ENCODE data around the gene ANO10. TPM values are rescaled to one million over a fixed set of nuclear protein-coding genes. Genes with fewer than 3 reads are reported as not detected.

The ANO10 gene
- total and polyA plus RNA-seq, 9 donors, result 12.5 to 20.0 (median 15.5) TPM

DNA sequence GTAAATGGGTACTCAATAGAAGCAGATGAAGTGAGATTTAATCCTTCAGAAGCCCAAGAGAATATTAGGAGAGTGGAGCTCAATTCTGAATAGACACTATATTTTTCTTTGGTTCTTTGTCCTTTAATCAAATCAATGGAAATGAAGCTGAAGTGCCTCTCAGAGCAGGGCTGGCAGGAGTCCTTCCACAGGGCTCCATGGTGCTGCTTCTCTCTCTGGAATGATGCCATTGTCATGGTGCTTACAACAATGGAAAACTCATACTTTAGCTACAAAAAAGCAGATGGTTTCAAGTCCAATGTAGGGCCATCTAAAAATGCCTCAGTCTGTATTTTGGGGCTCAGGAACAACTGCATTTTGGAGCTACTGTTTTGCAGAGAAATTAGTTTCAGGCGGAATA lies 210.4 kb downstream of the ANO10 start:
- no CpG with 5 or more reads among the region's 1 CpG for WGBS (ENCODE audit: insufficient coverage)
- H3K9me3 ChIP-seq (replicated peaks; ENCODE audit: control insufficient read depth, low read depth, low read length), result no peaks in the 10 kb centered on the region
- H3K4me1 ChIP-seq (ENCODE audit: control insufficient read depth, insufficient read depth, low read length), result no peaks in the 10 kb centered on the region
- H3K27me3 ChIP-seq (ENCODE audit: control insufficient read depth, insufficient read depth, low read length), result no peaks in the 10 kb centered on the region
- peak; percentile 32 for DNase-seq
- H3K4me3 ChIP-seq (ENCODE audit: low read length), result no peak overlapping the region
- no peaks in the 10 kb centered on the region for H3K36me3 ChIP-seq (ENCODE audit: control insufficient read depth, insufficient read depth, low read length)
- H3K27ac ChIP-seq (ENCODE audit: low read length), result no peak overlapping the region

DNA sequence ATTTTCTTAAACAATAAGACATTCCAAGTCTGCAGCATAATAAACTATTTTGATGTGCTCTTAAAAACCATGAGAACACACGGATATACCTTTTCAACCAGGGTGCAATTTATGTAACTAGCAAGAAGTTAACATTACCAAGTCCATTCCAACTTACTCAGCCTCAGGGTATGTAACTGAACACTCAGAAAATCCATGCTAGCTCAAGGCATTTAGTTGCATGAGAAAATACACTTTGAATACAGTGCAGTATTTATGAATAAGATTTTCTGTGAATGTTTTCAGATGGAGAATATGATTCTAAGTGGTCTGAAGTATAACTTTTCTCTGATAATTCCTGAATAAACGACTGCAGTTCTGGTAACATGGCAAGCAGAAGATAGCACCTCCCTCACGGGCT lies 211.2 kb downstream of the ANO10 start:
- no peaks in the 10 kb centered on the region for H3K9me3 ChIP-seq (replicated peaks; ENCODE audit: control insufficient read depth, low read depth, low read length)
- H3K36me3 ChIP-seq (ENCODE audit: control insufficient read depth, insufficient read depth, low read length), result no peaks in the 10 kb centered on the region
- no peaks in the 10 kb centered on the region for H3K4me1 ChIP-seq (ENCODE audit: control insufficient read depth, insufficient read depth, low read length)
- no peaks in the 10 kb centered on the region for H3K27me3 ChIP-seq (ENCODE audit: control insufficient read depth, insufficient read depth, low read length)
- no peak overlapping the region for H3K4me3 ChIP-seq (ENCODE audit: low read length)
- no peak overlapping the region for H3K27ac ChIP-seq (ENCODE audit: low read length)
- WGBS (ENCODE audit: insufficient coverage), result no CpG with 5 or more reads among the region's 3 CpGs
- no peak for DNase-seq

DNA sequence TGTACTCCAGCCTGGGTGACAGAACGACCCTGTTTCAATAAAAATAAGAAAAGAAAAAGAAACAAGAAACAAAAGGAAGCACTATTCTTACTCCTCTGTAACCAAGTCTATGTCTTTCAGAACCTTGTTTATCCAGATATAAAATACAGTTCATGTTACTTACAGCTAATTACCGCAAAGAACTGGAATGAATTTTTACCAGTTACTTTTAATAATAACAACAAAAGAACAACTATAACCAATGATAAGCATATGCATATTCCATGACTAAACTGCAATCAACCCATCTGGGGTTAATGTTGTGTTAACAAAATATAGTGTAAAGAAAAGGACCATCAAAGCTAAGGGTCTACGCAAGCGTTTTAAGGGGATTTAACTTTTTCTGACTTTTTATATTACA lies 212.3 kb downstream of the ANO10 start:
- H3K27me3 ChIP-seq (ENCODE audit: control insufficient read depth, insufficient read depth, low read length), result no peaks in the 10 kb centered on the region
- H3K4me3 ChIP-seq (ENCODE audit: low read length), result no peak overlapping the region
- WGBS (ENCODE audit: insufficient coverage), result no CpG with 5 or more reads among the region's 4 CpGs
- DNase-seq, result no peak
- H3K9me3 ChIP-seq (replicated peaks; ENCODE audit: control insufficient read depth, low read depth, low read length), result no peaks in the 10 kb centered on the region
- H3K36me3 ChIP-seq (ENCODE audit: control insufficient read depth, insufficient read depth, low read length), result no peaks in the 10 kb centered on the region
- H3K4me1 ChIP-seq (ENCODE audit: control insufficient read depth, insufficient read depth, low read length), result no peaks in the 10 kb centered on the region
- H3K27ac ChIP-seq (ENCODE audit: low read length), result no peak overlapping the region

DNA sequence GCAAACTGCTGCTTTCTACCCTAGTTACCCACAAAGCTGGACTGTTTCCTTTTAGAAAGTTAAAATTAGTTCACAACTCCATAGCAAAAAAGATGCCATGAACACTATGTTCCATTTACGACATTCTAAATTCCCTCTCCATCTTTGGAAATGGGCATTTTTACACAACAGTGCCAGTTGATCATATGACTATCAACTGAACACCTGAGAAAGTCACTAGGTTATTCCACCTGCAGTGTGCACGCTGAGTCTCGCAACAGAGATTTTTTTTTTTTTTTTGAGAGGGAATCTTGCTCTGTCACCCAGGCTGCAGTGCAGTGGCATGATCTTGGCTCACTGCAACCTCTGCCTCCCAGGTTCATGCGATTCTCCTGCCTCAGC lies 215.2 kb downstream of the ANO10 start:
- Histone ChIP-seq H3K27ac (ENCODE audit: low read length) (no peak overlapping the region), H3K9me3 (replicated peaks; ENCODE audit: control insufficient read depth, low read depth, low read length) (no peaks in the 10 kb centered on the region), H3K4me1 (ENCODE audit: control insufficient read depth, insufficient read depth, low read length) (no peaks in the 10 kb centered on the region), H3K27me3 (ENCODE audit: control insufficient read depth, insufficient read depth, low read length) (no peaks in the 10 kb centered on the region), H3K4me3 (ENCODE audit: low read length) (no peak overlapping the region), H3K36me3 (ENCODE audit: control insufficient read depth, insufficient read depth, low read length) (no peaks in the 10 kb centered on the region)
- WGBS (ENCODE audit: insufficient coverage), result 90% methylated on average over 2 of the region's 4 CpGs
- no peak for DNase-seq

DNA sequence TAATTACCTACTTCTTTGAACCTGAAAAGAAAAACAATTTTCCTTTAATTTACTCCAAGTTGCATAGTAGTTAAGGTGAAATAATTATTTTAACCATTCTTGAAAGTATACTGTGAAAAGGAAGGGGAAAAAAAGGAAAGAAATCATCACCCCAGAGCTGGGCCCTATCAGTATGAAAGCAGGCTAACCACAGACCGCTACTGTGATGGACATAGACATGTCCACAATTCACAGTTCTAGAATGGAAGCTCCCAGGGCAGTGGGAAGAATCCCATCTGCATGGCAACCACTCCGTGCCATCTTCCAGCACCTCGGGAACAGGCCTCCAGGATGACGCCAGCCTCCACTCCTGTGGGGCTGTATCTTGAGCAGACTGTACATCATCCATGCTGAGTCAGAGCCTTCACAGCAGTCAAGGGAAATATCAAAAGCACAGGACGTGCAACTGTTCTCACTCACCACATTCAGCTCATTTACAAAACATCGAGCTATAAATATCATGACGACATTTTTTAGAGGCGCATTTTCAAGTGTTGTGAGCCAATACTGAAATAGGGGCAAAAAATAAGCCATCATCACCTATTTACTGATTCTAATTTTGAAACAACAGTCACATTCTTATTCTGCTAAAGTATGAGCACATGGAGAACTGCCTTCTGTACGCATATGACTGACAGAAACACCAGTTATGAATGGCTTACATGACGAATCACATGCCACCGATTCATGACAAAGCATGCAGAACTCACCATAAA lies 215.7 kb downstream of the ANO10 start:
- Histone ChIP-seq H3K27ac (ENCODE audit: low read length) (no peak overlapping the region), H3K4me3 (ENCODE audit: low read length) (no peak overlapping the region), H3K9me3 (replicated peaks; ENCODE audit: control insufficient read depth, low read depth, low read length) (no peaks in the 10 kb centered on the region), H3K27me3 (ENCODE audit: control insufficient read depth, insufficient read depth, low read length) (no peaks in the 10 kb centered on the region), H3K4me1 (ENCODE audit: control insufficient read depth, insufficient read depth, low read length) (no peaks in the 10 kb centered on the region), H3K36me3 (ENCODE audit: control insufficient read depth, insufficient read depth, low read length) (no peaks in the 10 kb centered on the region)
- DNase-seq, result no peak
- 76% methylated on average over 7 of the region's 11 CpGs for WGBS (ENCODE audit: insufficient coverage)

DNA sequence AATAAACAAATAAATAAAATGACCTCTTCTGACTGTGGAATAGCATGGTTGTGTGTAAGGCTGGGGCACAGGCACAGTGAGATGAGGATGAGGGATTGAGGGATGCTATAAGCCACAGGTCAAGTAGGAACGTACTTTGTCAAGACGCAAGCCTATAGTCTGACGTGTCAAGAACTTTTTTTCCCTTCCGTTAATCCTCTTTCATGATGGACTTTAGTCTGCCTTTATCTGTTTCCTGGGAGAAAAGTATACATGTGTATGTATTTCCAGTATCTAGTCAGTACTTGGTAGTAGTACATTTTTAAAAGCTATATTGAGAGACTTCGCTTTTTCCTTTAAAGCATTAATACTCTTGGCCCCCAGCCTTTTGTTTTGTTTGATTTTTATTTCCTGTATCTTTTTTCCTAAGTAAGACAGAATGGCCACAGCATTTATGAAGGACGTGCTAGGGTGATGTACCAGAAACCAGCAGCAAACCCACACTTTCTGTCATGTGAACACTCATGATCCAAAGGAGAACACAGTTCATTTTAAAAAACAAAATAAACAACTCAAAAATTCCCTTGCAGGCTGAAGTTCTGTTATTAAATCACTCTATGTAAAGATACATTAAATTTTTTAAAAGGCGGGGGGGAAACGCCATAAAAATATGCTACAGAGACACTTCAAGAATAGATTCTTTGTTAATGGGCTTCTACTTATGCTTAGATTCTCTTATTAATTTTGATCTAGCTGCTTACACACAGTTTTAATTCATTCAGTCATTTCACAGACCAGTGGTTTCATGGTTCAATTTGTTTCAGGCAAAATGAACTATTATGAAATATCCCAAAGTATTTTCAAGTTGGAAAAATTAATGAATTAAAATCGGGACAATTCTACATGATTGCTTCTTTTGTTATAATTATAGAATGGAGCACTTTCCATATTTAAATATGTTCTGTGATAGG lies 220.8 kb downstream of the ANO10 start:
- no CpG with 5 or more reads among the region's 9 CpGs for WGBS (ENCODE audit: insufficient coverage)

DNA sequence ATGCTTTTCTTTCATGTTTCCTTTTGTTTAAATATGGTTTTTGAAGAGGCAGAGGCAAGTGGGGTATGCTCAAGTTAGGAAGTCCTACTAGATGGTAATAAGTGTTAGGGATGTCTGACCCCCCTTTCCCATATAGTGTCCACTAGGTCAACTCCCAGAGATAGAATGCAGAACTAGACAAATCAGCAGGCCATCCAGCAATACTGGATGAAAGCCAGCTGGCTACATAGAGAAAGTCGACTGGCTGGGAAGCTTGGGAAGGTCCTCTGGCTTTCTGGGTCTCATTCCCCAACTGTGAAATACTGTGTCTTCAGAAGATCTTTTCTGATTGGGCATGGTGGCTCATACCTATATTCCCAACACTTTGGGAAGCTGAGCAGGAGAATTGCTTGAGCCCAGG lies 221.6 kb downstream of the ANO10 start:
- H3K4me3 ChIP-seq (ENCODE audit: low read length), result no peak overlapping the region
- H3K4me1 ChIP-seq (ENCODE audit: control insufficient read depth, insufficient read depth, low read length), result peaks cover 7% of the 10 kb centered on the region
- no peak overlapping the region for H3K27ac ChIP-seq (ENCODE audit: low read length)
- WGBS (ENCODE audit: insufficient coverage), result no CpG with 5 or more reads among the region's 1 CpG
- no peaks in the 10 kb centered on the region for H3K36me3 ChIP-seq (ENCODE audit: control insufficient read depth, insufficient read depth, low read length)
- no peaks in the 10 kb centered on the region for H3K9me3 ChIP-seq (replicated peaks; ENCODE audit: control insufficient read depth, low read depth, low read length)
- DNase-seq, result peak; percentile 64
- no peaks in the 10 kb centered on the region for H3K27me3 ChIP-seq (ENCODE audit: control insufficient read depth, insufficient read depth, low read length)

More for the DNA sequence above, 220.8 kb downstream of the ANO10 start:
- H3K9me3 ChIP-seq (replicated peaks; ENCODE audit: control insufficient read depth, low read depth, low read length), result no peaks in the 10 kb centered on the region
- H3K27me3 ChIP-seq (ENCODE audit: control insufficient read depth, insufficient read depth, low read length), result no peaks in the 10 kb centered on the region
- DNase-seq, result no peak
- no peak overlapping the region for H3K4me3 ChIP-seq (ENCODE audit: low read length)
- no peaks in the 10 kb centered on the region for H3K36me3 ChIP-seq (ENCODE audit: control insufficient read depth, insufficient read depth, low read length)
- no peak overlapping the region for H3K27ac ChIP-seq (ENCODE audit: low read length)
- peaks cover 7% of the 10 kb centered on the region for H3K4me1 ChIP-seq (ENCODE audit: control insufficient read depth, insufficient read depth, low read length)

DNA sequence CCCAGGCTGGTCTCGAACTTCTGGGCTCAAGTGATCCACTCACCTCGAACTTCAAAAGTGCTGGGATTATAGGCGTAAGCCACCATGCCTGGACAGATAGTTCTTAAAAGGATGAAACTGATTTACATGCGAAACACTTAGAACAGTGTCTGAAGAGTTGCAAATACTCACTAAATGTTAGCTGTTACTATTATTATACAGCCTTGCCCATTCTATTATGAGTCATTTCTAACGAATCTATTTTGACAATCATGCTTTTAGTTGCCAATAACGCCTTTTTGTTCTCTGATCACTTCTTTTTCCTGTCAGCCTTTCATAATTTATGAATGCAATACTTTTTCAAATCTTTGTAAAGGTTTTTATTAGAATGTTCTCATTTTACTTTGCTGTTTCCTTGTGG lies 222.8 kb downstream of the ANO10 start:
- Histone ChIP-seq H3K9me3 (replicated peaks; ENCODE audit: control insufficient read depth, low read depth, low read length) (no peaks in the 10 kb centered on the region), H3K4me3 (ENCODE audit: low read length) (no peak overlapping the region), H3K36me3 (ENCODE audit: control insufficient read depth, insufficient read depth, low read length) (no peaks in the 10 kb centered on the region), H3K27ac (ENCODE audit: low read length) (no peak overlapping the region), H3K27me3 (ENCODE audit: control insufficient read depth, insufficient read depth, low read length) (no peaks in the 10 kb centered on the region), H3K4me1 (ENCODE audit: control insufficient read depth, insufficient read depth, low read length) (peaks cover 10% of the 10 kb centered on the region)
- 88% methylated on average over 3 of the region's 6 CpGs for WGBS (ENCODE audit: insufficient coverage)
- DNase-seq, result no peak

DNA sequence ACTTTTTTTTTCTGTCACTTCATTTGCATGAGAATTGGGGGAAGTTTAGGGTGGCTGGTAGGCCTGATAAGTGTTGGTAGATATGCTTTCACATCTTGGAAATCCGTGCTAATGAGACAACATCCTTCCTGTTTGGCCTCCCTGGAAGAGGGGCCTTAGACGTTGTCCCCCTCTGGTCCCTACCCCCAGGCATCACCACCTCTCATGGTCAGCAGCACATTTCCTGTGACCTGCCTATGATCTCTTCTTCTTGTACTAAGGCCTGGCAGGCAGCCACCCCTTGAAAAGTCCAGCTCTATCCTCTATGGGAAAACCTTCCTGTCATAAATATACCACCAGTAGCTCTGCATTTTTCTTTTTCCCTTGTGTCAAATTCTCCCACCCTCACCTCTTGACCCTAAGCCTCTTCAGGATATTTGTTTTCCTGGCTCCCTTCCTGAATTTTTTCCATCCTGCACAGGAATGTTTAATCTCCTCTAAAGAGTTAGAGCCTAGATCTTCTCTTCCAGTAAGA lies 227.7 kb downstream of the ANO10 start:
- Histone ChIP-seq H3K27ac (ENCODE audit: low read length) (peak overlapping the region; percentile 62), H3K9me3 (replicated peaks; ENCODE audit: control insufficient read depth, low read depth, low read length) (no peaks in the 10 kb centered on the region), H3K4me3 (ENCODE audit: low read length) (no peak overlapping the region), H3K27me3 (ENCODE audit: control insufficient read depth, insufficient read depth, low read length) (no peaks in the 10 kb centered on the region), H3K4me1 (ENCODE audit: control insufficient read depth, insufficient read depth, low read length) (peaks cover 21% of the 10 kb centered on the region), H3K36me3 (ENCODE audit: control insufficient read depth, insufficient read depth, low read length) (no peaks in the 10 kb centered on the region)
- 34% methylated on average over 2 of the region's 2 CpGs for WGBS (ENCODE audit: insufficient coverage)
- peak; percentile 80 for DNase-seq

DNA sequence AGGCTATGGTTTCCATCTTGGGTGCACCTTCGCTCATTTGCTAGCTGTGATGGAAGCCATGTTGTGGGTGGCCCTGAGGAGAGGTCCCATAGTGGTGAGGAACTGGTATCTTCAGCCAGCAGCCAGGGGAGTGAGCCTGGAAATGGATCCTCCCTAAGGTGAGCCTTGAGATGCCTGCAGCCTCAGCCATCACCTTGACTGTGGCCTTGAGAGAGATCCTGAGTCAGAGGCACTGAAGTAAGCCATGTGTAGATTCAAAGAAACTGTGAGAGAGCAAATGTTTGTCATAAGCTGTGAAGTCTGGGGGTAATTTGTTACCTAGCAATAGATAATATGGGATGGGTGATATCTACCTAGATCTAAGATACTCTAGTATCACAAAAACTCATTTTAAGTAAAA lies 230.2 kb downstream of the ANO10 start:
- DNase-seq, result no peak
- 100% methylated on average over 1 of the region's 1 CpG for WGBS (ENCODE audit: insufficient coverage)
- Histone ChIP-seq H3K27me3 (ENCODE audit: control insufficient read depth, insufficient read depth, low read length) (no peaks in the 10 kb centered on the region), H3K9me3 (replicated peaks; ENCODE audit: control insufficient read depth, low read depth, low read length) (no peaks in the 10 kb centered on the region), H3K27ac (ENCODE audit: low read length) (no peak overlapping the region), H3K36me3 (ENCODE audit: control insufficient read depth, insufficient read depth, low read length) (no peaks in the 10 kb centered on the region), H3K4me3 (ENCODE audit: low read length) (no peak overlapping the region), H3K4me1 (ENCODE audit: control insufficient read depth, insufficient read depth, low read length) (peaks cover 32% of the 10 kb centered on the region)
